RPMI8226 (cell line): ENCODE results near the gene PPP6R2.
"Not testable (repeated sequence)": the region's sequence is repeated elsewhere in the genome, so short reads cannot be mapped to it uniquely, and the experiment has no call there.

ENCODE experiments used
- DNase-seq: peaks from one replicate; pipeline ENCODE4 v3.0.0-alpha.2; 2015

Gene PPP6R2

GRCh38 chr22:50318356-50318697, 24.8 kb upstream of the PPP6R2 start:
- DNase-seq = no peak

- DNase-seq = no peak
Measured at GRCh38 chr22:50318698-50319411, 24.3 kb upstream of the PPP6R2 start.

- no peak for DNase-seq
Measured at GRCh38 chr22:50319503-50319951, 23.6 kb upstream of the PPP6R2 start.

- DNase-seq = peak; percentile 60
Measured at GRCh38 chr22:50320116-50320515, 23.0 kb upstream of the PPP6R2 start.

GRCh38 chr22:50320671-50321325, 22.3 kb upstream of the PPP6R2 start:
- DNase-seq = peak; percentile 69

- DNase-seq = peak; percentile 58
Measured at GRCh38 chr22:50322382-50323104, 20.6 kb upstream of the PPP6R2 start.

GRCh38 chr22:50323900-50324299, 19.2 kb upstream of the PPP6R2 start:
- no peak for DNase-seq

- DNase-seq = peak; percentile 75
Measured at GRCh38 chr22:50325444-50326224, 17.5 kb upstream of the PPP6R2 start.

GRCh38 chr22:50326225-50326955, 16.7 kb upstream of the PPP6R2 start:
- DNase-seq = no peak

- DNase-seq = peak; percentile 90
Measured at GRCh38 chr22:50326956-50327710, 16.0 kb upstream of the PPP6R2 start, which contains the start of gene DENND6B. Gene DENND6B (minus strand): TSS chr22:50327012. CDS start chr22:50326988, 24 bp downstream.

GRCh38 chr22:50327711-50328019, 15.5 kb upstream of the PPP6R2 start:
- no peak for DNase-seq

GRCh38 chr22:50329236-50329635, 13.9 kb upstream of the PPP6R2 start:
- no peak for DNase-seq

GRCh38 chr22:50334433-50334832, 8.7 kb upstream of the PPP6R2 start:
- not testable (repeated sequence) for DNase-seq

- DNase-seq = no peak
Measured at GRCh38 chr22:50337262-50338041, 5.7 kb upstream of the PPP6R2 start.

- DNase-seq = no peak
Measured at GRCh38 chr22:50338042-50338573, 5.0 kb upstream of the PPP6R2 start.

- DNase-seq = no peak
Measured at GRCh38 chr22:50338860-50339462, 4.2 kb upstream of the PPP6R2 start.

GRCh38 chr22:50339945-50340879, 2.9 kb upstream of the PPP6R2 start:
- peak; percentile 29 for DNase-seq

- DNase-seq = peak; percentile 92
Measured at GRCh38 chr22:50341977-50342650, 1.0 kb upstream of the PPP6R2 start.
